Right atrium auricular region (tissue), 2 donors: ENCODE data around the gene CNTNAP1. TPM values are rescaled to one million over a fixed set of nuclear protein-coding genes. Genes with fewer than 3 reads are reported as not detected.

ENCODE experiments used
- DNase-seq: peaks from one replicate; pipeline ENCODE4 v3.0.0-alpha.2; 2019; ENCODE audit warnings: low spot score
- H3K27ac ChIP-seq, 2 donors: fragments of 200-600 bp; sonication (generic); 1 replicate in 1 of 2; 2 replicates in 1 of 2; pipeline ENCODE4 v1.5.1; 2016 to 2019
- H3K27me3 ChIP-seq, 2 donors: fragments of 200-600 bp; sonication (generic); one replicate each; pipeline versions ENCODE4 v1.5.1 to v1.6.0; 2017 to 2019
- H3K36me3 ChIP-seq: fragments of 200-600 bp; sonication (generic); one replicate; pipeline ENCODE4 v1.5.1; 2016
- H3K4me1 ChIP-seq, 2 donors: fragments of 200-600 bp; sonication (generic); one replicate each; pipeline versions ENCODE4 v1.5.1 to v1.6.0; 2017 to 2019
- H3K4me3 ChIP-seq, 2 donors: fragments of 200-600 bp; sonication (generic); 1 replicate in 1 of 2; 2 replicates in 1 of 2; pipeline ENCODE4 v1.5.1; 2017 to 2019; ENCODE audit warnings: mild to moderate bottlenecking in 1 of 2, moderate library complexity in 1 of 2
- H3K9me3 ChIP-seq, 2 donors: fragments of 200-600 bp; sonication (generic); one replicate each; pipeline ENCODE4 v1.5.1; 2019
- total RNA-seq, 2 donors: library from RNA; depleted of rRNA; stranded (reverse); fragments of >200 nt; gene quantifications; one replicate each; pipeline ENCODE4 v1.1.0, GENCODE V29; 2016
- TF ChIP-seq, protein P1 (sequence below), 2 donors: fragments of 200-600 bp; sonication (generic); IDR thresholded peaks; one replicate each; pipeline ENCODE4 v1.5.1; 2019; ENCODE audit warnings: antibody characterized with exemption in 2 of 2

The CNTNAP1 gene
- total RNA-seq, 2 donors from 2014 or later: 0.96 to 2.0 TPM

DNA sequence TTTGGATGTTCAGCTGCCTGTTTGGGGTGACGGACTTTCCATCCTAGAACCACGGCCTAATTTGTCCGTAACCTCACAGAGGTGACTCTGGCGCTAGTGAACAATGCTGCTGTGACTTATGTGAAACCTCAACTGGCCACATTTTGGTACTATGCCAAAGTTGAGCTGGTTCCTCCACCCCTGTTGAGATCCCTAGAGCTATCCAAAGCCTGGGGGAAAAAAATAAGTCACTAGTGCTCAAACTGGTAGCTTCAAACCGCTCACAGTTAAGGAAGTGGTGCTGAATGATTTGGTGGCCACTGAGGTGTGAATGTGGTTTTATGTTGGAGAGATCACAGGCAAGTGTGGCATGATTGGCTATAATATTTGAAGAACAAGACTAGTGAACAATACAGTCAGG, 34.6 kb upstream of the CNTNAP1 start:
- H3K4me3 ChIP-seq: no peak overlapping the region
- H3K27me3 ChIP-seq: no peaks in the 10 kb centered on the region
- TF ChIP-seq, protein P1, sequence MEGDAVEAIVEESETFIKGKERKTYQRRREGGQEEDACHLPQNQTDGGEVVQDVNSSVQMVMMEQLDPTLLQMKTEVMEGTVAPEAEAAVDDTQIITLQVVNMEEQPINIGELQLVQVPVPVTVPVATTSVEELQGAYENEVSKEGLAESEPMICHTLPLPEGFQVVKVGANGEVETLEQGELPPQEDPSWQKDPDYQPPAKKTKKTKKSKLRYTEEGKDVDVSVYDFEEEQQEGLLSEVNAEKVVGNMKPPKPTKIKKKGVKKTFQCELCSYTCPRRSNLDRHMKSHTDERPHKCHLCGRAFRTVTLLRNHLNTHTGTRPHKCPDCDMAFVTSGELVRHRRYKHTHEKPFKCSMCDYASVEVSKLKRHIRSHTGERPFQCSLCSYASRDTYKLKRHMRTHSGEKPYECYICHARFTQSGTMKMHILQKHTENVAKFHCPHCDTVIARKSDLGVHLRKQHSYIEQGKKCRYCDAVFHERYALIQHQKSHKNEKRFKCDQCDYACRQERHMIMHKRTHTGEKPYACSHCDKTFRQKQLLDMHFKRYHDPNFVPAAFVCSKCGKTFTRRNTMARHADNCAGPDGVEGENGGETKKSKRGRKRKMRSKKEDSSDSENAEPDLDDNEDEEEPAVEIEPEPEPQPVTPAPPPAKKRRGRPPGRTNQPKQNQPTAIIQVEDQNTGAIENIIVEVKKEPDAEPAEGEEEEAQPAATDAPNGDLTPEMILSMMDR (IDR thresholded peaks at IDR 0.05): no peak

DNA sequence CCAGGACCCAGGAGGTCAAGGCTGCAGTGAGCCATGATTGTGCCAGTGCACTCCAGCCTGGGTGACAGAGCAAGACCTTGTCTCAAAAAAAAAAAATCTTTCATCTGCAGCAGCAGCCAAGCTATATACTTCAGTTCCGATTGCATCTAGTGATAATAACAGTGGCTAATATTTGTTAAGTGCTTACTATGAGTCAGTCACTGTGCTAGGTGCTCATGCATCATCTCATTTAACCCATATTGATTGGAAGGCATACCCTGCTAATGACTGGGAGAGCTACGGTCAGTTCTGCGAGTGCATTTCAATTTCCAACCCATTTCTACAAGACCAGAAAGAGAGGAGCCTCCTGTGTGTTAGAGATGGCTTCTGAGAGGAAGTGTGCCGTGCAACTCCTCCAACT, 30.9 kb upstream of the CNTNAP1 start:
- Histone ChIP-seq H3K27ac (no peak overlapping the region), H3K9me3 (no peaks in the 10 kb centered on the region), H3K27me3 (no peaks in the 10 kb centered on the region), H3K36me3 (no peaks in the 10 kb centered on the region), H3K4me3 (no peak overlapping the region), H3K4me1 (peaks cover 0 to 16% of the 10 kb centered on the region in 2 donors)
- DNase-seq: no peak
- TF ChIP-seq, protein P1 (IDR thresholded peaks at IDR 0.05): no peak

More for the DNA sequence above, 34.6 kb upstream of the CNTNAP1 start:
- H3K36me3 ChIP-seq: no peaks in the 10 kb centered on the region
- H3K4me1 ChIP-seq: no peaks in the 10 kb centered on the region
- H3K9me3 ChIP-seq: no peaks in the 10 kb centered on the region
- H3K27ac ChIP-seq: no peak overlapping the region
- DNase-seq: no peak

DNA sequence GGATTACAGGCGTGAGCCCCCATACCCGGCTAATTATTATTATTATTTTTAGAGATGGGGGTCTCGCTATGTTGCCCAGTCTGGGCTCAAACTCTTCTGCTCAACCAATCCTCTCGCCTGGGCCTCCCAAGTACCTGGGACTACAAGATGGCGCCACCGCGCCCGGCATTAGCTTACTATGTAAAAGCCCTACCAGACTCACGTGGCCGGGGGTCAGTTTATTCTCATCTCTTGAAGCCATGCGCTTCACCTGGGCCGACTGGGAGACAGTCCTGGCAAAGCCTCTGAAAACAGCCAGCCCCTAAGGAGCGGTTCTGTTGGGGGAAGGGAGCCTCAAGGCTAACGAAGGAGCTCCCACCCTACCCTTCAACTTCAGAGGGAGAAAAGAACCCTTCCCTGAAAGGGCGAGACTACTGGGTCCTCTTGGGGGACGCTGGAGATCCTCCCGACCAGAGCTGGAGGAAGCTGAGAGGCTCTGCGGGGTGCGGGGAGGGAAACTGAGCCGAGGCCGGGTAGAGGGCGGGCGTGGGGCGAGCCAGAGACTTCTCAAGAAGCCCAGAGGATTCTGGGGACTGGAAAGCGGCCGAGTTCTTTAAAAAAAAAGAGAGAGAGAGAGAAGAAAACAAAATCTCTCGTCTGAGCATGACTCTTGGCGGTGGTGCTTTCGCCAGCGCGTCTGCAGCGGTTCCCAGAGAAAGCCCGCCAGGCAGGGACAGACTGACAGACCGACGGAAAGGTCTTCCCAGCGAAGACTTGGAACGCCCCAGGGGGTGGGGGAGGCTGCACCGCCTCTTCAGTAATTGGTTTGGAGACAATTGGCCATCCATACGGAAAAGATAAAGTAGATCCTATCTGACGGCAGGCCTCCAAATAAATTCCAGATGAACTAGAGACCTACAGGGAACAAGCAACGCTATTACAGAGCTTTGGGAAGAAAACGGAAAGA, 28.9 kb upstream of the CNTNAP1 start:
- peak; percentile 72 for DNase-seq
- Histone ChIP-seq H3K27ac (peak overlapping the region; percentile 77 to 80), H3K36me3 (no peaks in the 10 kb centered on the region), H3K9me3 (no peaks in the 10 kb centered on the region), H3K4me3 (peak overlapping the region; percentile 28 to 45), H3K27me3 (no peaks in the 10 kb centered on the region), H3K4me1 (peaks cover 0 to 16% of the 10 kb centered on the region in 2 donors)
- TF ChIP-seq, protein P1 (IDR thresholded peaks at IDR 0.05): no peak

DNA sequence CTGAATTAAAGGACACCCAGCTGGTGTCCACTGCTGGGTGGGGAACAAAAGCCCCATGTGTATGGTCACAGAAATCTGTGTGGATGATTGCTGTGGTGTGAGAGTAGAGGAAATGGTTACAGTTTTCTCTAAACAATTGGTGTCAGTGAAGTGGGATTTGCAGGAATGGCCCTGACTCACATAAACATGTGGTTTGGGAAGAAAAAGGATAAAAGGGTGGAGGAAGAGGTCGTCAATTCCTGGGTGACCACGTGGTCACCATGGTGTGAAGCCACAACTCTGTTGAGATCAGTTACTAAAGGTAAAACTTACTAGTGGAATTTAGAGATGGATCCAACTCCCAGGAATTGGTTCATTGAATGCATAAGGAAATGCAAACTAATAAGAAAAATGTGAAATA, 26.8 kb upstream of the CNTNAP1 start:
- Histone ChIP-seq H3K36me3 (no peaks in the 10 kb centered on the region), H3K4me1 (peaks cover 0 to 27% of the 10 kb centered on the region in 2 donors), H3K9me3 (no peaks in the 10 kb centered on the region), H3K4me3 (no peak overlapping the region), H3K27ac (no peak overlapping the region), H3K27me3 (no peaks in the 10 kb centered on the region)
- no peak for DNase-seq
- TF ChIP-seq, protein P1 (IDR thresholded peaks at IDR 0.05): no peak

DNA sequence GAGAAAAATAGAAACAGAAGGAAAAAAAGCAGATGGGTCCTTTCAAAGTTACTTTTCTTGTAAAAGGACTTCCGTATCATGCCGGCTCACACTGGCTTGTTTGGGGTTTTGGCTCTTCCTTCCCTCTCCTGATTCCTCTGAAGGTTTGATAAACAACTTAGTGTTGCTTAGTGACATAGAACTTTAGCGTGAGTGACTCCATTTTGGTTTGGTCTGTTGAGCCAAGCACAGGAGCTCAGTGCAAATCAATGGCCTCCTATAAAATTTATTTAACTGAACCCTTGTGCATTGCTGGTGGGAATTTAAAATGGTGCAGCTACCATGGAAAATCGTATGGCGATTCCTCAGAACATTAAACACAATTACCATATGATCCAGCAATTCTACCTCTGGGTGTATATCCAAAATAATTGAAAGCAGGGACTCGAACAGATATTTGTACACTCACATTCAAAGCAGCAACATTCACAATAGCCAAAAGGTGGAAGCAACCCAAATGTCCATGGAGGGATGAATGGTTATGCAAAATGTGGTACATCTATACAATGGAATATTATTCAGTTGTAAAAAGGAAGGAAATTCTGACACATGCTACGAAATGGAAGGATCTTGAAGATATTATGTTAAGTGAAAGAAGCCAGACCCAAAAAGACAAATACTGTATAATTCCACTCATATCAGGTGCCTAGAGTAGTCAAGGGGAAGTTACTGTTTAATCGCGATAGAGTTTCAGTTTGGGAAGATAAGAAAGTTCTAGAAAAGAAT, 24.3 kb upstream of the CNTNAP1 start:
- no peak overlapping the region for H3K4me3 ChIP-seq
- H3K36me3 ChIP-seq: no peaks in the 10 kb centered on the region
- H3K27ac ChIP-seq: no peak overlapping the region
- no peaks in the 10 kb centered on the region for H3K27me3 ChIP-seq
- DNase-seq: no peak
- TF ChIP-seq, protein P1 (IDR thresholded peaks at IDR 0.05): no peak
- H3K9me3 ChIP-seq: no peaks in the 10 kb centered on the region
- peaks cover 0 to 30% of the 10 kb centered on the region in 2 donors for H3K4me1 ChIP-seq
